Skeletal muscle satellite cell (primary cell): ENCODE data around the gene CREB5.

Experiments
- H3K27me3 ChIP-seq: 2 replicates; pipeline ENCODE4 v1.7.0; 2013; ENCODE audit warnings: low read length; ENCODE audit not compliant: control insufficient read depth, insufficient read depth
- H3K36me3 ChIP-seq: 2 replicates; pipeline ENCODE4 v1.7.0; 2013; ENCODE audit warnings: mild to moderate bottlenecking, control low read depth, low read length; ENCODE audit not compliant: insufficient read depth
- H3K4me1 ChIP-seq: 2 replicates; pipeline ENCODE4 v1.7.0; 2013; ENCODE audit warnings: low read length; ENCODE audit not compliant: control insufficient read depth, insufficient read depth
- H3K4me2 ChIP-seq: 2 replicates; pipeline ENCODE4 v1.7.0; 2013; ENCODE audit warnings: mild to moderate bottlenecking, low read length
- H3K4me3 ChIP-seq: 2 replicates; pipeline ENCODE4 v1.7.0; 2013; ENCODE audit warnings: low read length
- H3K9ac ChIP-seq: 2 replicates; pipeline ENCODE4 v1.7.0; 2013; ENCODE audit warnings: mild to moderate bottlenecking, low read depth, low read length, moderate library complexity
- H3K9me3 ChIP-seq: replicated peaks from 2 replicates; pipeline ENCODE4 v1.7.0; 2013; ENCODE audit warnings: mild to moderate bottlenecking, control low read depth, low read length

Gene CREB5

DNA sequence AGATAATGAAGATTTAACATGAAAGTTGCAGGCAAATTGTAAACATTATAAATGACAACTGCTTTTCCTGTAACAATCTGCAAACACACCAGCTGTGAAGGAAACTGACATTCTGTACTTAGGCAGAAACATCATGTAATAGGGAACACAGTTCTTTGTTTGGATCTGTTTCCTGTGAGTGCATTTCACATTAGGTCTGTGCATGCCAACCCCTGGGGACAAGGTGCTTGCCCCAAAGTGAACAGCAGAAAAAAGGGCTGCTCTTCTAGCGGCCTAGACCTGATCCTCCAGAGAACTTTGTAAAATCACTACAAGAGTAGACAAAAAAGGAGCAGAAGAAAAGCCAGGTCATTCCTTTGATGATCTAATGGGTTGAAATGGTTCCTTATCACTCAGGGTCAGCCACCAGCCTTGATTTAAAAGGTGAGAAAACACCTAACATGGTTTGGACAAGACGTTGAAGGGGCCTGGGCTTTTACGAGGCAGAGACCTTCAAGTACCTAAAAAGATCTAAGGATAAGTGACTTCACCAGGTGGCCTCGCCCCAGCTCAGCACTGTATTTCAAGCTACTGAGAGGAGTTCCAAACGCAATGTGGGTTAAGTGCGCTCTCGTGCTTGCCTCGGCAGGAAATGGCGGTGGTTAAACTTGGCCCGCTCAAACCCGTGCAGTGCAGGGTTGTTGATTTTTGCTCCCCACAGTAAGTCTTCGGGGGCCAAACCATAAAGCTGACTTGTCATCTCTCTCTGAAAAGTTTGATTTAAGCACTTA lies 249.7 kb downstream of the CREB5 start:
- H3K9me3 ChIP-seq = no peaks in the 10 kb centered on the region
- H3K27me3 ChIP-seq = no peaks in the 10 kb centered on the region
- H3K36me3 ChIP-seq = no peaks in the 10 kb centered on the region
- H3K4me2 ChIP-seq = no peak overlapping the region
- no peak overlapping the region for H3K9ac ChIP-seq
- peaks cover 4% of the 10 kb centered on the region for H3K4me1 ChIP-seq
- H3K4me3 ChIP-seq = no peak overlapping the region

DNA sequence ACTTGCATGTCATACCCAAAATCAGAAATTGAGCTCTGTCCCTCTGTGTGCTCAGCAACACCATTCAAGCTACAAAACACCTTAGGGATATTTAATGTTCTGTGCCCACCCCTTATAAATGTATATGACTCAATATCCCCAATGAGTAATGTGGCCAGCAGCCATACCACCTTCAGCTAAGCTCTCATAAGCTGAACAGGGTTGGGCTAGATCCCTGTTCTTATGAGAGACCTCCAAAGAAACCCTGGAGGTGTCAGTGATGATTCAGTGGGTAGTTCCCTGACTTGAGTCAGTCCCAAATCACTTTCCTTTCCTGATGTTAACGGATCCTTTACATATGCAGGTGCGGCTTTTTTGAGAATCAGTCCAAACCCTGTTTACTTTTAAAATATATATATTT lies 253.8 kb downstream of the CREB5 start:
- Histone ChIP-seq H3K9ac (no peak overlapping the region), H3K4me3 (no peak overlapping the region), H3K9me3 (no peaks in the 10 kb centered on the region), H3K4me2 (no peak overlapping the region), H3K36me3 (no peaks in the 10 kb centered on the region), H3K4me1 (peaks cover 4% of the 10 kb centered on the region), H3K27me3 (no peaks in the 10 kb centered on the region)

DNA sequence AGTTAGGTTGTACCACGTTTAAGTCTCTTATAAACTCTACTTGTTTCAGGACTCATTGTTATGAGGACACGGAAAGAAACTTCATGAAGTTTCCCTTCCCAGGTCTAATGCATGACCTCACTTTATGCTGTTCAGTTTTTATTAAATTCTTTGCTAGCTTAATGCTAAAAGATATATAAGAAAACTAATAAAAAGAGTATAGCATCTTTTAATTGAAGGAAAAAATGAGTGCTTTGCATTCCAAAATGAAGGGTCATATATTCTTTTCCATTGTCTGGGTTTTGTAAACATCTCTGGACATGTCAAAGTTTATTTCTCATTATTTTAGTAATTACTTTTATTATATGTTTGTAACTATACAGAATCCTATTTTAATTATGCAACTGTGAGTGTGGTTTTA lies 255.8 kb downstream of the CREB5 start:
- H3K4me1 ChIP-seq = peaks cover 4% of the 10 kb centered on the region
- no peak overlapping the region for H3K4me3 ChIP-seq
- no peak overlapping the region for H3K4me2 ChIP-seq
- no peaks in the 10 kb centered on the region for H3K36me3 ChIP-seq
- no peak overlapping the region for H3K9ac ChIP-seq
- H3K27me3 ChIP-seq = no peaks in the 10 kb centered on the region
- H3K9me3 ChIP-seq = no peaks in the 10 kb centered on the region

DNA sequence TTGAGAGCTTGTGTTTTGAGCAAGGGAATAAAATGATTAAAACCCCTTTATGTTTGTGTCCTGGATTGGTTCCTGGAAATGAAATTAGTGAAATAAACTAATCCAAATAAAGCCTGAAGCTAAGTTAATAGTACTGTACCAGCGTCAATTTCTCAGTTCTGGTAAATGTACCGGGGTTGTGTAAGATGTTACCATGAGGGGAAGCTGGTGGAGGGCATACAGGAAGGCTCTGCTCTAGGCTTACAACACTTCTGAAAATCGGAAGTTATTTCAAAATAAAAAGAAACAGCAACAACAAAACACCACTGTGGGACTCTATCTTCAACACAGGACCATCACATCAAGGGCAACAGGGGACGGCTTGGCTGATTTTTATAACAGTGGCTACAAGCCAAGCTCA lies 257.0 kb downstream of the CREB5 start:
- Histone ChIP-seq H3K27me3 (no peaks in the 10 kb centered on the region), H3K4me3 (no peak overlapping the region), H3K9ac (no peak overlapping the region), H3K4me1 (peaks cover 4% of the 10 kb centered on the region), H3K9me3 (no peaks in the 10 kb centered on the region), H3K36me3 (no peaks in the 10 kb centered on the region), H3K4me2 (no peak overlapping the region)

DNA sequence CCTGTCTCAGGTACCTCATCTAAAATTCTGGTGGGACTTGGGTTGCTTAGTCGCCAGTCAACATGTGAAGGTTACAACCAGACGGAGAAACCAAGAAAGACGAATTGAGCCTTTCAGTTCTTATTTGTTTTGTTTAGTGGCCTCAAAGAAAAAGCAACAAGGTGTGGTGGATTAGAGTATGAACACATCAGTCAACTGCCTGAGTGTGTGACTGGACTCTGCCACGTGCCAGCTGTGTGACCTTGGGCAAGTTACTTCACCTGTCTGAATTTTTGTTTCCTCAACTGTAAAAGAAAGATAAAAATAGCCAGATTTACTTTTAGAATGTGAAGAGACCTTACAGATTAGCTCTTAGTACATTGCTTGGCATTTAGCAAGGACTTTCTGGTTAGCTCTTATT lies 259.2 kb downstream of the CREB5 start:
- H3K9ac ChIP-seq = no peak overlapping the region
- no peak overlapping the region for H3K4me2 ChIP-seq
- H3K9me3 ChIP-seq = no peaks in the 10 kb centered on the region
- H3K36me3 ChIP-seq = no peaks in the 10 kb centered on the region
- H3K4me3 ChIP-seq = no peak overlapping the region
- H3K4me1 ChIP-seq = no peaks in the 10 kb centered on the region
- no peaks in the 10 kb centered on the region for H3K27me3 ChIP-seq

DNA sequence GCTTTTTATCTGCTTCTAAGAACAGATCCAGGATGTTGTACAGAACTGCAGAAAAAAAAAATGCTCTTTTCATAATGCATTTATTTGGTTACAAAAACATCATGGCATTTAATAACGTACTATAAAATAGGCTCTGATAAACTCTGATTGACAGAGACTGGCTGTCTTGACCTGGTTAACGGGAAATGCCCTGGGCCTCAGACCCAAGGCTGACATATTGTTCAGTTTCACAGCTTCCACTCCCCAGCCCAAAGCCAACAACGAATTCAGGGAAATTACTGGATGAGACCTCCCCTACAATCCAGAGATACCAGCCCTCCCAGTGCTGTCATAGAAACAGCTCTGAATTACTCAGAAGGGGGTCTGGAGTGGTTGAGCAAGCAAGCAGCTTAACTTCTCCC lies 260.1 kb downstream of the CREB5 start:
- Histone ChIP-seq H3K9ac (no peak overlapping the region), H3K4me3 (no peak overlapping the region), H3K4me1 (no peaks in the 10 kb centered on the region), H3K4me2 (no peak overlapping the region), H3K27me3 (no peaks in the 10 kb centered on the region), H3K9me3 (no peaks in the 10 kb centered on the region), H3K36me3 (no peaks in the 10 kb centered on the region)

DNA sequence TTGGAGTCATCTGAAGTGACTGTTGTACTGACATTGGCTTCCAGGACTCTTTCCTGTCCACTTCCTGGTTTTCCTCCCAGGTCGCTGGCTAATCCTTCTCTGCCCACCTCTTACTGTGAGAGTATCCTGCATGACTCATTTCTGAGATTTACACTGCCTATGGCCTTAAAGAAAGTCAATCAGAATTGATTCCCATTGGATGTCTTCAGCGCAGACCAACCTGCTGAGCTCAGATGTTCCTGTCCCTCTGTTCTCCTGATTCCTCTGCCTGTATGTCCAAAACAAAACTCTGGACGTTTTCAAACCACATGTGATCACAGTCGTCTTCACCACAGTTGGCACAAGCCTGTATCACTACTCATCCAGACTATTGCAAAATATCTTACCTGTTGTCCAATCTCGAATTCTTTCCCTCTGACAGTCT lies 262.1 kb downstream of the CREB5 start:
- Histone ChIP-seq H3K36me3 (no peaks in the 10 kb centered on the region), H3K4me2 (no peak overlapping the region), H3K27me3 (no peaks in the 10 kb centered on the region), H3K4me3 (no peak overlapping the region), H3K9ac (no peak overlapping the region), H3K4me1 (no peaks in the 10 kb centered on the region), H3K9me3 (no peaks in the 10 kb centered on the region)

DNA sequence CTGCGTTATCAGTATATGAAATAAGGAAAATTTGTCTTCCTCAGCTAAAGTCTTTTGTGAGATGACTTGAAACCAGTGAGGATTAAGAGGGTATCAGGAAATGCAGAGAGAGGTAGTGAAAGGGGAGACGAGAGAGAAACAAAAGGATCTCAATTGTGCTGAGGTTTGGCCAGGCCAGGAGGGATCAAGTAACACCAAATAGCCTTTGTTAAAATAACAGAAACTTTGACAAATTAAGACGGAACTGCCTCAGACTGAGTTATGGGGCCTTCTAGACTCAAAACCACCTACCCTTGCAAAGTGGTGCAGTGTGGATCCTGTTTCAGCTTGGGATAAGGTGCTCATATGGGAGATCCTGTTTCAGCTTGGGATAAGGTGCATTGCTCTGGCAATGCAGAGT lies 263.1 kb downstream of the CREB5 start:
- H3K4me2 ChIP-seq = no peak overlapping the region
- no peak overlapping the region for H3K9ac ChIP-seq
- no peak overlapping the region for H3K4me3 ChIP-seq
- no peaks in the 10 kb centered on the region for H3K27me3 ChIP-seq
- no peaks in the 10 kb centered on the region for H3K9me3 ChIP-seq
- H3K4me1 ChIP-seq = no peaks in the 10 kb centered on the region
- H3K36me3 ChIP-seq = no peaks in the 10 kb centered on the region

DNA sequence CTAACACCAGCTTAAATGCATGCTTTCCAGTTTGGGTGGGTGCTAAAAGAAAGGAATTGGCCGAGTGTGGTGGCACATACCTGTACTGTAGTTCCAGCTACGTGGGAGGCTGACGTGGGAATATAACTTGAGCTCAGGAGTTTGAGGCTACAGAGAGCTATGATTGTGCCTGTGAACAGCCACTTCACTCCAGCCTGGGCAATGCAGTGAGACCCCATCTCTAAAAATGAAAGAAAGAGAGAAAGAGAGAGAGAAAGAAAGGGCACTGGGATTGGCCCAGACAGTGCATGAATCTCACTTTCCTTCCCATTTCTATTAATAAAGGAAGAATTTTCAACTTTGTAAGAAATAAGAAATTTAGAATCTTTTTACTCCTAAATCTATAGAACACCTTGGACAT lies 265.4 kb downstream of the CREB5 start:
- Histone ChIP-seq H3K4me3 (no peak overlapping the region), H3K4me1 (no peaks in the 10 kb centered on the region), H3K4me2 (no peak overlapping the region), H3K9ac (no peak overlapping the region), H3K36me3 (no peaks in the 10 kb centered on the region), H3K27me3 (no peaks in the 10 kb centered on the region), H3K9me3 (no peaks in the 10 kb centered on the region)

DNA sequence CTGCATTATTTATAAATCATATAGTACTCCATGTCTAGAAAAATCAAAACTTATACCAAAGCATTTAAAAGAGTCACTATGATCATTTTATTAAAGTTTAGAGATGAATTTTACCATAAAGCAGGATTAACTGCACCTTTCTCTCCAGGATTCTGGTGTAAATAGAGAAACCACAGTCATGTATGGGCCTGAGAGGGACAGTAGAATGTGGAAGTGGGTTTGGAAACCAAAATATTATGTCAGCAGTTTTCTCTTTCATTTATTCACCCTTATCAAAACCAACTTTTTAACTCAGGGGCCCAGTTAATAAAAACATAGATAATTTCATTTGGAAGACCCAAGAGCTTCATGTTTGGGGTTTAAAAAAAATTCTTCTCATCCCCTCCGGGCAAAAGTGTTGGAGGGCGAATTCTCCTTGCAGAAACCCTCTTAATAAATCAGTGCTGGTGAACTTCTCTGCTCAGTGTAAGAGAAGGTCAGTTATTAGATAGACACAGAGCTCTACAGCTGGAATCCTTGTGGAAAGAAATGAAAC lies 266.2 kb downstream of the CREB5 start:
- no peaks in the 10 kb centered on the region for H3K9me3 ChIP-seq
- no peak overlapping the region for H3K4me3 ChIP-seq
- no peak overlapping the region for H3K4me2 ChIP-seq
- H3K9ac ChIP-seq = no peak overlapping the region
- no peaks in the 10 kb centered on the region for H3K36me3 ChIP-seq
- H3K27me3 ChIP-seq = no peaks in the 10 kb centered on the region
- H3K4me1 ChIP-seq = no peaks in the 10 kb centered on the region

DNA sequence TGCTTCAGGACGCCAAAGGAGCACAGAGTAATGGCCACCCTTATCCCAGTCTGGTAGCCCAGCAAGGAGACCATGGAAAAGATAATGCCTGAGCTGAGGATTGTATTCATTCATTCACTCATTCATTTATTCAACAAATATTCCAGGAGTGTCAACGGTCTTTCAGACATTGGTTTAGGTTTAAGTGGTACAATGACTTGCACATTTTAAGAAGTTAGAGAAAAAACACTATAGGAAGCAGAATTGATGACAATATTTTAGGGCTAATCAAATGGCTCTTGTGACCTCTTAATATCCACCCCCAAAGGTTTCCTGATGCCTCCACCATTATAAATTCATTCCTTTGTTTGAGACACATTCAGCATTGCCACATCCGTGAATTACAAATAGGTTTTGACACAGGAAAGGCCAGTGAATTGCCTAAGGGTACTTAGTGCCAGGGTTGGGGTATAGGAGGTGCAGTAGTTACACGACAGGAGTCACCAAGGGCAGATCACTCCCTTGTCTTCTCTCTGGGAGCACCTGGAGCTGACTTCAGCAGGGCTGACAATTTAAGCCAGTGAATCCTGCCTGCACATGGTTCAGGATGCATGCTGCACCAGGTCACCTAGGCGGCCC lies 269.5 kb downstream of the CREB5 start:
- no peaks in the 10 kb centered on the region for H3K27me3 ChIP-seq
- H3K9me3 ChIP-seq = no peaks in the 10 kb centered on the region
- no peak overlapping the region for H3K9ac ChIP-seq
- H3K4me3 ChIP-seq = no peak overlapping the region
- H3K4me2 ChIP-seq = no peak overlapping the region
- no peaks in the 10 kb centered on the region for H3K36me3 ChIP-seq
- peaks cover 9% of the 10 kb centered on the region for H3K4me1 ChIP-seq

DNA sequence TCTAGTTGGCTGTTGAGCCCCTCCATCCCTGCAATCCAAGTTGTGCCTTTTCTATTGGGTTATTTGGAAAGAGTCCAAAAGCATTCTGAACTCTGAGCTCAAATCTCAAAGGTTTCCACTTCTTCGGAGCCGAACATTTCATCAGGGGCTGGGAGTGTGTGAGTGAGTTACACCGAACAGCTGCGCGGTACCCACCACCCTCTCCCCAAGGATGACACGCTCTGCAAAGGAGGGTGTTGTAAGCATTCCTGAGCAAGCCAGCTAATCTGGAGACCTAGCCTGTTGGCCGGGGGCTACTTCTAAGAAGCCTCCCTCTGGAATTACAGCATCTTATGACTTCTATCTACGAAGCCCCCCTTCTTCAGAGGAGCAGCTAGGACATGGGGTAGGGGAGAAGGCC lies 270.5 kb downstream of the CREB5 start:
- no peaks in the 10 kb centered on the region for H3K9me3 ChIP-seq
- H3K4me3 ChIP-seq = no peak overlapping the region
- H3K9ac ChIP-seq = no peak overlapping the region
- no peak overlapping the region for H3K4me2 ChIP-seq
- H3K4me1 ChIP-seq = peaks cover 14% of the 10 kb centered on the region
- H3K36me3 ChIP-seq = no peaks in the 10 kb centered on the region
- no peaks in the 10 kb centered on the region for H3K27me3 ChIP-seq
